Measurements from ENCODE around the gene OR10R2.

OR10R2 gene

GRCh38 chr1:158457246-158457645 is 14.8 kb upstream of the OR10R2 start:
- Histone ChIP-seq H3K4me2 (ENCODE audit: low read length) (no peak overlapping the region), H3K4me3 (ENCODE audit: low read length) (no peak overlapping the region), H3K27ac (ENCODE audit: low read depth, low read length) (no peak overlapping the region), H3K27me3 (ENCODE audit: control insufficient read depth, low read length) (no peaks in the 10 kb centered on the region; the same call in 1 of the 2 replicates), H3K9me3 (ENCODE audit: control insufficient read depth, insufficient read depth, low read length) (no peaks in the 10 kb centered on the region), H3F3A (ENCODE audit: control insufficient read depth, insufficient read depth) (no peaks in the 10 kb centered on the region), H4K20me1 (ENCODE audit: control insufficient read depth, insufficient read depth, low read depth, low read length) (no peaks in the 10 kb centered on the region), H3K4me1 (ENCODE audit: control insufficient read depth, low read length) (no peaks in the 10 kb centered on the region), H3K9me2 (replicated peaks; ENCODE audit: control insufficient read depth, low read length) (no peaks in the 10 kb centered on the region), H3K36me3 (ENCODE audit: control insufficient read depth, low read length) (no peaks in the 10 kb centered on the region), H3K79me2 (ENCODE audit: control insufficient read depth, low read length) (no peaks in the 10 kb centered on the region)
- TF ChIP-seq EZH2phosphoT487 (IDR thresholded peaks at IDR 0.05; ENCODE audit: borderline replicate concordance, low read length) = no peak
- TF ChIP-seq, protein P1, sequence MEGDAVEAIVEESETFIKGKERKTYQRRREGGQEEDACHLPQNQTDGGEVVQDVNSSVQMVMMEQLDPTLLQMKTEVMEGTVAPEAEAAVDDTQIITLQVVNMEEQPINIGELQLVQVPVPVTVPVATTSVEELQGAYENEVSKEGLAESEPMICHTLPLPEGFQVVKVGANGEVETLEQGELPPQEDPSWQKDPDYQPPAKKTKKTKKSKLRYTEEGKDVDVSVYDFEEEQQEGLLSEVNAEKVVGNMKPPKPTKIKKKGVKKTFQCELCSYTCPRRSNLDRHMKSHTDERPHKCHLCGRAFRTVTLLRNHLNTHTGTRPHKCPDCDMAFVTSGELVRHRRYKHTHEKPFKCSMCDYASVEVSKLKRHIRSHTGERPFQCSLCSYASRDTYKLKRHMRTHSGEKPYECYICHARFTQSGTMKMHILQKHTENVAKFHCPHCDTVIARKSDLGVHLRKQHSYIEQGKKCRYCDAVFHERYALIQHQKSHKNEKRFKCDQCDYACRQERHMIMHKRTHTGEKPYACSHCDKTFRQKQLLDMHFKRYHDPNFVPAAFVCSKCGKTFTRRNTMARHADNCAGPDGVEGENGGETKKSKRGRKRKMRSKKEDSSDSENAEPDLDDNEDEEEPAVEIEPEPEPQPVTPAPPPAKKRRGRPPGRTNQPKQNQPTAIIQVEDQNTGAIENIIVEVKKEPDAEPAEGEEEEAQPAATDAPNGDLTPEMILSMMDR (IDR thresholded peaks at IDR 0.05; ENCODE audit: low read depth, low read length, poor library complexity, severe bottlenecking) = no peak

DNA sequence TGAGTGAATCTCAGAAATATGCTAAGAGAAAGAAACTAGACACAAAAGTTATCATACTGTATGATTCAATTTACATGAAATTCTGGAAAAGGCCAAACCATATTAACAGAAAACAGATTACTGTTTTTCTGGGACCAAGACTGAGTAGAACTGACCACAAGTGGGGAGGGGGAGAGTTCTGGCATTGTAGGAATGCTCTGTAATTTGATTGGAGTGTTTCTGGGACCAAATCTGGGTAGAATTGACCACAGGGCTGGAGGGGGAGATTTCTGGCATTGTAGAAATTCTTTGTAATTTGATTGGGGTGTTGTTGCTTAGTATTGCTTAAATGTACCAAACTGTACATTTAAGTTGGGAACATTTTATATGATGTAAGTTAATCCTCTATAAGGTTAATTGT is 13.8 kb upstream of the OR10R2 start:
- Histone ChIP-seq H3K9me3 (ENCODE audit: control insufficient read depth, insufficient read depth, low read length) (no peaks in the 10 kb centered on the region), H3K9me2 (replicated peaks; ENCODE audit: control insufficient read depth, low read length) (no peaks in the 10 kb centered on the region), H3F3A (ENCODE audit: control insufficient read depth, insufficient read depth) (no peaks in the 10 kb centered on the region), H3K4me2 (ENCODE audit: low read length) (no peak overlapping the region), H3K4me1 (ENCODE audit: control insufficient read depth, low read length) (no peaks in the 10 kb centered on the region), H3K27ac (ENCODE audit: low read depth, low read length) (no peak overlapping the region), H3K27me3 (ENCODE audit: control insufficient read depth, low read length) (no peaks in the 10 kb centered on the region; the same call in none of the 2 replicates), H4K20me1 (ENCODE audit: control insufficient read depth, insufficient read depth, low read depth, low read length) (no peaks in the 10 kb centered on the region), H3K36me3 (ENCODE audit: control insufficient read depth, low read length) (no peaks in the 10 kb centered on the region), H3K4me3 (ENCODE audit: low read length) (no peak overlapping the region), H3K79me2 (ENCODE audit: control insufficient read depth, low read length) (no peaks in the 10 kb centered on the region)
- TF ChIP-seq, protein P1 (IDR thresholded peaks at IDR 0.05; ENCODE audit: low read depth, low read length, poor library complexity, severe bottlenecking) = no peak
- TF ChIP-seq EZH2phosphoT487 (IDR thresholded peaks at IDR 0.05; ENCODE audit: borderline replicate concordance, low read length) = no peak

DNA sequence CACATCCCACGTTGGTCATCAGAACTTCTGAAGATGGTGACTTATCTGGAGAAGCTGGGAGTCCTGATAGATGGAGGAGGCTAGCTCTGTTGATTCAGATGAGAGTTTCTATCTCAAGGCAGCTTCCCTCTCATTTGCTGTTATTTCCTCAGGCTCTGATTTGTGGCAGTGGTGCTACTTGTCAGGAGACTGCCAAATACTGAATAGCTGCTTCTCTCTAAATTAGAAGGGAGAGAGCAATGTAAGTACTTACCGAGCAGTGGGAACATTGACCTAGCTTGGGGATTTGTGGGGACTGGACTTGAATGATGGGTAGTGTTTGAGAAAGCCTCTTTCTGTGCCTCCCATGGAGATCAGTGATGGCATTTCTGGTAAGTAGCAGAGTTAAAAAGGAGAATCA is 10.5 kb upstream of the OR10R2 start, which contains the start of gene OR10K1:
Gene OR10K1 (plus strand): TSS at position 301 of the 400 bp plus-strand sequence. CDS start 3,728 bp downstream, outside the sequence.
- Histone ChIP-seq H3K4me3 (ENCODE audit: low read length) (no peak within 1 kb of the TSS), H3K27me3 (ENCODE audit: control insufficient read depth, low read length) (no peaks in the 10 kb centered on the region; the same call in none of the 2 replicates), H3K27ac (ENCODE audit: low read depth, low read length) (no peak within 1 kb of the TSS), H3K79me2 (ENCODE audit: control insufficient read depth, low read length) (no peaks in the 10 kb centered on the region), H3F3A (ENCODE audit: control insufficient read depth, insufficient read depth) (no peaks in the 10 kb centered on the region), H3K4me1 (ENCODE audit: control insufficient read depth, low read length) (no peaks in the 10 kb centered on the region), H3K9me3 (ENCODE audit: control insufficient read depth, insufficient read depth, low read length) (no peaks in the 10 kb centered on the region), H4K20me1 (ENCODE audit: control insufficient read depth, insufficient read depth, low read depth, low read length) (no peaks in the 10 kb centered on the region), H3K36me3 (ENCODE audit: control insufficient read depth, low read length) (no peaks in the 10 kb centered on the region), H3K4me2 (ENCODE audit: low read length) (no peak within 1 kb of the TSS), H3K9me2 (replicated peaks; ENCODE audit: control insufficient read depth, low read length) (no peaks in the 10 kb centered on the region)
- TF ChIP-seq, protein P1 (IDR thresholded peaks at IDR 0.05; ENCODE audit: low read depth, low read length, poor library complexity, severe bottlenecking) = no peak
- TF ChIP-seq EZH2phosphoT487 (IDR thresholded peaks at IDR 0.05; ENCODE audit: borderline replicate concordance, low read length) = no peak
